ENCODE measurements around the gene ENG.

GRCh38 chr9:127862075-127863011 lies 7.9 kb upstream of the ENG start:
- TF ChIP-seq CTCF (conservative IDR thresholded peaks at IDR 0.05; ENCODE audit: low read depth, low read length), result no peak
- TF ChIP-seq EZH2 (IDR thresholded peaks at IDR 0.05; ENCODE audit: borderline replicate concordance, low read depth, low read length, poor library complexity, severe bottlenecking), result no peak

All from A673 (cell line).